B cell (primary cell): ENCODE data around the gene DPEP2. TPM values are rescaled to one million over a fixed set of nuclear protein-coding genes. Genes with fewer than 3 reads are reported as not detected.
"Not testable (repeated sequence)": the region's sequence is repeated elsewhere in the genome, so short reads cannot be mapped to it uniquely, and the experiment has no call there.

ENCODE experiments used
- ATAC-seq: fragments of 200-7000 bp; cut with Tn5 transposase; one replicate; pipeline ENCODE4 v1.10.0; 2021; ENCODE audit warnings: low read depth, mild to moderate bottlenecking, moderate number of reproducible peaks, moderate library complexity
- CTCF ChIA-PET: fragments of 350-600 bp; sonication (Branson Sonifier 250); formaldehyde crosslinking; loops from one replicate; lab custom pipeline; 2021; ENCODE audit warnings: antibody characterized with exemption, inconsistent platforms; lab: Charles Lee
- POLR2A ChIA-PET: fragments of 350-600 bp; sonication (Branson Sonifier 250); formaldehyde crosslinking; loops from one replicate; lab custom pipeline; 2021; ENCODE audit warnings: antibody characterized with exemption; lab: Charles Lee
- DNase-seq: peaks from one replicate; pipeline ENCODE4 v3.0.0; 2013
- H2AFZ ChIP-seq: 2 replicates; pipeline ENCODE4 v1.6.1; 2012; ENCODE audit warnings: mild to moderate bottlenecking, low read depth, low read length; ENCODE audit not compliant: insufficient read depth, poor library complexity, severe bottlenecking
- H3K27ac ChIP-seq, 2 donors: 1 replicate in 1 of 2; 2 replicates in 1 of 2; pipeline ENCODE4 v1.5.1; 2012 to 2013; ENCODE audit warnings: low read length in 2 of 2, mild to moderate bottlenecking in 2 of 2, moderate library complexity in 1 of 2
- H3K27me3 ChIP-seq, 4 experiments: fragments of 200-600 bp in 1 of 4; sonication (generic) in 1 of 4; replicated peaks in 1 of 4; 1 replicate in 2 of 4; 2 replicates in 2 of 4; pipeline versions ENCODE4 v1.6.1 to v1.7.0; 2013 to 2016; ENCODE audit warnings: low read length in 3 of 4, mild to moderate bottlenecking in 2 of 4, mixed read lengths in 1 of 4, moderate library complexity in 1 of 4; ENCODE audit not compliant: insufficient read depth in 4 of 4, control insufficient read depth in 3 of 4; ENCODE audit errors: control extremely low read depth in 1 of 4
- H3K36me3 ChIP-seq, 2 experiments: replicated peaks in 1 of 2; 1 replicate in 1 of 2; 2 replicates in 1 of 2; pipeline versions ENCODE4 v1.6.1 to v1.7.1; 2013; ENCODE audit warnings: low read length in 1 of 2; ENCODE audit not compliant: insufficient read depth in 2 of 2, control insufficient read depth in 1 of 2; ENCODE audit errors: control extremely low read depth in 1 of 2, extremely low read depth in 1 of 2
- H3K4me1 ChIP-seq, 2 donors: fragments of 200-600 bp in 1 of 2; sonication (generic) in 1 of 2; 1 replicate in 1 of 2; 2 replicates in 1 of 2; pipeline versions ENCODE4 v1.5.1 to v1.6.1; 2013 to 2017; ENCODE audit warnings: low read length in 2 of 2; ENCODE audit not compliant: control insufficient read depth in 2 of 2, insufficient read depth in 2 of 2
- H3K4me2 ChIP-seq: replicated peaks from 2 replicates; pipeline ENCODE3; 2012; ENCODE audit warnings: mild to moderate bottlenecking, low read depth, low read length; ENCODE audit not compliant: poor library complexity, severe bottlenecking
- H3K4me3 ChIP-seq, 5 experiments: fragments of 200-600 bp in 1 of 5; sonication (generic) in 1 of 5; 1 replicate in 3 of 5; 2 replicates in 2 of 5; pipeline versions ENCODE4 v1.5.1 to v1.7.0; 2011 to 2016; ENCODE audit warnings: low read length in 4 of 5, mild to moderate bottlenecking in 4 of 5, low read depth in 2 of 5, control low read depth in 1 of 5, moderate library complexity in 1 of 5; ENCODE audit not compliant: insufficient read depth in 1 of 5; ENCODE audit errors: control extremely low read depth in 1 of 5, extremely low read depth in 1 of 5
- H3K79me2 ChIP-seq: fragments of 200-600 bp; sonication (generic); one replicate; pipeline ENCODE4 v1.6.0; 2016; ENCODE audit warnings: low read length; ENCODE audit not compliant: control insufficient read depth, insufficient read depth
- H3K9ac ChIP-seq: fragments of 200-600 bp; sonication (generic); 2 replicates; pipeline ENCODE4 v1.6.1; 2017; ENCODE audit warnings: mild to moderate bottlenecking, low read length, moderate library complexity
- H3K9me3 ChIP-seq, 3 donors: one replicate each; pipeline versions ENCODE4 v1.6.1 to v1.7.1; 2013; ENCODE audit warnings: low read length in 2 of 3; ENCODE audit not compliant: control insufficient read depth in 2 of 3, insufficient read depth in 1 of 3; ENCODE audit errors: control extremely low read depth in 1 of 3
- H4K20me1 ChIP-seq: 2 replicates; pipeline ENCODE4 v1.6.0; 2012; ENCODE audit warnings: mild to moderate bottlenecking, low read length; ENCODE audit not compliant: insufficient read depth, control insufficient read depth, poor library complexity, severe bottlenecking
- H3K27ac Mint-ChIP-seq: one replicate; pipeline ENCODE4 v1.8.0; 2021; ENCODE audit warnings: mixed read lengths
- H3K27me3 Mint-ChIP-seq: one replicate; pipeline ENCODE4 v1.8.0; 2021; ENCODE audit warnings: mixed read lengths
- H3K4me1 Mint-ChIP-seq: one replicate; pipeline ENCODE4 v1.8.0; 2021; ENCODE audit warnings: mixed read lengths
- H3K4me3 Mint-ChIP-seq: one replicate; pipeline ENCODE4 v1.8.0; 2021; ENCODE audit warnings: mixed read lengths
- H3K9me3 Mint-ChIP-seq: one replicate; pipeline ENCODE4 v1.8.0; 2022; ENCODE audit warnings: mixed read lengths; ENCODE audit not compliant: insufficient read depth
- CTCF ChIP-seq: fragments of 200-600 bp; IDR thresholded peaks from one replicate; pipeline ENCODE4 v1.8.0; 2022; ENCODE audit warnings: antibody characterized with exemption, mild to moderate bottlenecking
- EZH2 ChIP-seq: IDR thresholded peaks from 2 replicates; pipeline ENCODE4 v1.6.1; 2012; ENCODE audit warnings: borderline replicate concordance, low read depth, mild to moderate bottlenecking, moderate library complexity, low read length; ENCODE audit not compliant: insufficient read depth, poor library complexity, severe bottlenecking
- WGBS: methylation state at CpG from one replicate; pipeline ENCODE4 v1.1.5; 2013; ENCODE audit warnings: missing lambda C conversion rate; ENCODE audit not compliant: insufficient coverage; 5-methylcytosine and 5-hydroxymethylcytosine counted together
- intact Hi-C: fragments of 100-400 bp; cut with micrococcal nuclease; formaldehyde crosslinking; loops from one replicate; pipeline ENCODE4 v1.10.0; 2022
- polyA plus RNA-seq: library from polyadenylated mRNA; depleted of rRNA; stranded (reverse); fragments of >200 nt; gene quantifications from 2 replicates; pipeline ENCODE4 v1.2.3, GENCODE V29; 2012
- total RNA-seq, 2 donors: library from RNA; stranded (reverse); fragments of 120-200 nt in 1 of 2; gene quantifications; 1 replicate in 1 of 2; 2 replicates in 1 of 2; pipeline versions ENCODE4 v1.2.3 to v1.2.4, GENCODE V29; 2013 to 2022

DPEP2 gene
- total and polyA plus RNA-seq, 2 donors (not counting 1 experiment from before 2014, with no cell fraction given), result 123 to 150 TPM

GRCh38 chr16:68013440-68013839 is 14.2 kb upstream of the DPEP2 start:
- Histone ChIP-seq H3K27me3 (no peaks in the 10 kb centered on the region), H3K27ac (no peak overlapping the region), H3K4me2 (peak overlapping the region; percentile 30), H2AFZ (peak overlapping the region; percentile 62), H3K9ac (no peak overlapping the region), H3K79me2 (peaks cover 12% of the 10 kb centered on the region), H4K20me1 (no peaks in the 10 kb centered on the region), H3K9me3 (no peaks in the 10 kb centered on the region), H3K4me1 (peaks cover 4 to 13% of the 10 kb centered on the region in 2 donors), H3K4me3 (peak overlapping the region in 1 of 5 experiments; percentile 26), H3K36me3 (no peaks in the 10 kb centered on the region)
- H3K4me1 Mint-ChIP-seq, result peaks cover 10% of the 10 kb centered on the region
- intact Hi-C loops, result no loop called here
- ChIA-PET POLR2A (interaction anchor here (0.6 to 0.8 kb wide), 3 partner anchors 13 to 532 kb away, joined by 3 to 6 read pairs (median 4); partner anchors contain the start of gene ATP6V0D1), CTCF (interaction anchor here (1.0 kb wide), 1 partner anchor 128 kb away, joined by 3 read pairs; no protein-coding TSS in a partner anchor)
- no peaks in the 10 kb centered on the region for H3K27me3 Mint-ChIP-seq
- ATAC-seq, result no peak
- H3K9me3 Mint-ChIP-seq, result no peaks in the 10 kb centered on the region
- no peak overlapping the region for H3K4me3 Mint-ChIP-seq
- DNase-seq, result no peak
- no CpG with 5 or more reads among the region's 1 CpG for WGBS
- no peak for TF ChIP-seq CTCF
- TF ChIP-seq EZH2, result no peak
- no peak overlapping the region for H3K27ac Mint-ChIP-seq

- intact Hi-C loops, H2AFZ ChIP-seq, H3K27me3 ChIP-seq, H3K27ac ChIP-seq, H3K4me3 Mint-ChIP-seq, H3K9me3 Mint-ChIP-seq, H3K27me3 Mint-ChIP-seq, ATAC-seq, H3K9ac ChIP-seq, CTCF ChIA-PET, DNase-seq, H3K4me2 ChIP-seq, H3K4me3 ChIP-seq, H3K9me3 ChIP-seq, POLR2A ChIA-PET, H4K20me1 ChIP-seq, H3K36me3 ChIP-seq: not testable (repeated sequence)
- Mint-ChIP-seq H3K4me1 (peaks cover 26% of the 10 kb centered on the region), H3K27ac (peak overlapping the region; percentile 53)
- H3K4me1 ChIP-seq, result peaks cover 22 to 35% of the 10 kb centered on the region in 2 donors
- H3K79me2 ChIP-seq, result peaks cover 12% of the 10 kb centered on the region
- WGBS, result 73% methylated on average over 3 of the region's 4 CpGs
These were observed 10.6 kb upstream of the DPEP2 start for GRCh38 chr16:68009872-68010271.
